Activated CD4-positive, CD25-positive, alpha-beta regulatory T cell treated with anti-CD3 and anti-CD28 coated beads, Interleukin-2, amount 50 U/mL, for 24 hours (primary cell): ENCODE results near the gene NUP188.
"Not testable (repeated sequence)": the region's sequence is repeated elsewhere in the genome, so short reads cannot be mapped to it uniquely, and the experiment has no call there.

Experiments
- ATAC-seq, 2 donors: fragments of 150-1000 bp; cut with Tn5 transposase; one replicate each; pipeline ENCODE4 v1.10.0; 2021; ENCODE audit warnings: mild to moderate bottlenecking in 1 of 2, moderate library complexity in 1 of 2

Gene NUP188

DNA sequence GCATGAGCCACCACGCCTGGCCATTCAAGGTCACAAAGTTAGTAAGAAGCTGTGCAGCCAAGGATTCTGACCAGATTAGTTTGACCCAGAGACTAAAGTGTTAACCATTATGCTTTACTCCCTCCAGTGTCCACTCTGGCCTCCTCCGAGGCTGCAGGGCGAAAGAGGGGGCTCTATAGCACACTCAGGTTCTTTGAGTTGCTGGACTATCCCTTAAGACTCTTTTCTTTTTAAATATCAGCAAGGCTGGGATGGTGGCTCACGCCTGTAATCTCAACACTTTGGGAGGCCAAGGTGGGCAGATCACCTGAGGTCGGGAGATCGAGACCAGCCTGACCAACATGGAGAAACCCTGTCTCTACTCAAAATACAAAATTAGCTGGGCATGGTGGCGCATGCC, 2.5 kb upstream of the NUP188 start:
- not testable (repeated sequence) for ATAC-seq

DNA sequence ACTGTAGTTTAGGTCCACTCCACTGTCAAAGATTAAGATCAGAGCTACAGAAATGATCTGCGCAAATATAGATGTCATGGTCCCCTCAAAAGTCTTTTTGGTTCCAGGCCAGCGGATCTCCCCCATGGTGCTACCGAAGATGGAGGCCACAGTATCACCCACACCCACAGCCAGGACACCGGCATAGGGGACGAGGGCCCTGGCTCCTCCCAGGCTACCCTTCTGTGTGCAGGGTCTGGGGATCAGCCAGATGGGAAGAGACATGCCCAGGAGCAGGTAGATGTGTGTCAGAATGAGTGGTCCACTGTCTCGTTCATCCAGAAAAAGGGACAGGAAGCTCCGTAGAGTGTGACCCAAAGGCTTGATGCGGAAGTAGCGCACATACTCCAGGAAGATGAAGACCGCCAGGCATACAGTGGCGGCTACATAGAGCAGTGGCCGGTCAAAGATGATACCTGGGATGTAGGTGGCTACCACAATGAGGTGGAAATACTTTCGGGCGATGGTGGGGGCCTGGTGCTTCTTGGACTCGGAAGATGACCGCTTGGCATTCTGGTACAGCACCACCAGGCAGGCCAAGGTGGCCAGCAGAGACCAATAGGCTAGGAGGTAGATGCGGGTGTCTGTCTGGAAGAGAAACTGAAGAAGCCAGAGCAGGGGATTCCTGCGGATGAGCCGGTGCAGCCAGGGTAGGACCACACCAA, 1.5 kb upstream of the NUP188 start:
- no peak for ATAC-seq

DNA sequence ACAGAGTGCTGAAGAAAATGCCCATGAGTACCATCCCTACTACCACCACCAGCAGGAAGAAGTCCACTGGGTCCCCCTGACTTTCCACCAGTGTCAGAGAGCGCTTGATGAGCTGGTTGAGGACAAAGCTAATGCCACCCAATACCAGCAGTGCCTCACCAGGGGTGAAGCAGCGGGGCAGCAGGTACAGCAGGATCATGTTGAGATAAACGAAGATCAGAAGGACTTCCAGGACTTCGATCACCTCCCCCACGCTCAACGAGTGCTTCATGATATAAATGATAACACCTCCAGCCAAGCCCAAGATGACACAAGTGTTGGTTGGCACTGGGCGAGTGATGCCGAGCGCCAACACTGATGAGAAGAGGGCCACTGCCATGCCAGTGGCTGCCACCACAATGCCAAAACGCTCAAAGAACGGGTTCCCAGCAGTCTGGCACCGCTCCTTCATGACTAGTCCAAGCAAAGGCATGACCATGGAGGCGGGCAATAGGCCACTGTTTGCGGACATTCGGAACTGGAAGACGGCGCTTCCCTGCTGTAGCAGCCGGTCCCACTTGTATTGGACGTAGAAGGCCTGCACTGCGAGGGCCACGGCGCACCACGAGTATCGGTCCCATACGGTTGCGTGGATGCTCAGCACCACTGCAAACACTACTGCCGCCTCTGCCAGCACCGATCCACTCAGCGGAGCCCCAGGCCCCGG, 775 bp upstream of the NUP188 start:
- ATAC-seq: peak; percentile 7 to 11

GRCh38 chr9:128947277-128947526, 297 bp upstream of the NUP188 start:
- no peak for ATAC-seq

GRCh38 chr9:128961403-128961802, 13.9 kb downstream of the NUP188 start:
- not testable (repeated sequence) for ATAC-seq

GRCh38 chr9:128969491-128969890, 22.0 kb downstream of the NUP188 start:
- no peak for ATAC-seq

DNA sequence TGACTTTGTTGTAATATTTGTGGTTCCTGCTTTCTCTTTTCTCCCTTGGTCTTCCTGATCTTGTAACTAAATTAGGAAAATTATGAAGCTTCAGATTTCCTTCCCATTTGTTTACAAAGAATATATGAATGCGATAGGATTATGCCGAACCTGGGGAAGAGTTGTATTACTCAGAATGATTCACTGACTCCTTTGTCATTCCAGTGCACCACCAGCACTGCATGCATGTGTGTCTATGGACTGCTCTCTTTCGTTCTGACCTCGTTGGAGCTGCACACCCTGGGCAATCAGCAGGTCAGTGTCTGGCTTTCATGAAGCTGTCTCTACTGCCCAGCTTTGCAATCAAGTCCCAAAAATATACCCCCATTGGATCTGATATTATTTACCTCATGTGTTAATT, 25.5 kb downstream of the NUP188 start:
- no peak for ATAC-seq

GRCh38 chr9:128979111-128979510, 31.6 kb downstream of the NUP188 start:
- no peak for ATAC-seq

DNA sequence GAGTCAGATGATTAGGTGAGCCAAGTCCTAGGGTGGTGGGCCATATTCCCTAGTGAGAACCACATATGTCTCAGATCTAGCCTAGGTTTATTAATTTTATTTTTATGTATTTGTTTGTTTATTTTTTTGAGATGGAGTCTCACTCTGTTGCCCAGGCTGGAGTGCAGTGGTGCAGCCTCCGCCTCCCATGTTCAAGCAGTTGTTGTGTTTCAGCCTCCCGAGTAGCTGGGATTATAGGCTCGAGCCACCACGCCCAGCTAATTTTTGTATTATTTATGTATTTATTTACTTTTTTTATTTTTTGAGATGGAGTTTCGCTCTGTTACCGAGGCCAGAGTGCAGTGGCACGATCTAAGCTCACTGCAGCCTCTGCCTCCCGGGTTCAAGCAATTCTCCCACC, 36.0 kb downstream of the NUP188 start:
- ATAC-seq: no peak

DNA sequence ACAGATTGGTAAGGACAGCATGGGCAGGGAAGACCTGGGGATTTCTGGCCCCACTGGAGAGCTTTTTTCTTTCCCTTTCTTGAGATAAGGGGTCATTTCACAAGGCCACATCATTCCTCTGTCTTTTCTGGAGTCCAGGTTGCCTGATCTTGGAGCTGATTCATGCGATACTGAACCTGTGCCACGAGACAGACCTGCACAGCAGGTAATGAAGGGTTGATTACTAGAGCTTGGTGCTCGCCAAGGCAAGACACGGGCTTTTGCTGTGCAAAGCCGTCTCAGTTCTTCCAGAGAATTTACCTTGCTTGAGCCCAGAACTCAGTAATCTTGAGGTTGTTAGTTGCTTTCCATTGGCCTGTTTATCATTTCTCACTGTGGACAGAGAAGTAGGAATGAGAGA, 39.2 kb downstream of the NUP188 start:
- ATAC-seq: no peak

- no peak for ATAC-seq
Observed at GRCh38 chr9:128987805-128988204, 40.3 kb downstream of the NUP188 start.

GRCh38 chr9:128992995-128993394, 45.5 kb downstream of the NUP188 start:
- no peak for ATAC-seq

GRCh38 chr9:128995791-128996190, 48.3 kb downstream of the NUP188 start:
- ATAC-seq: no peak

DNA sequence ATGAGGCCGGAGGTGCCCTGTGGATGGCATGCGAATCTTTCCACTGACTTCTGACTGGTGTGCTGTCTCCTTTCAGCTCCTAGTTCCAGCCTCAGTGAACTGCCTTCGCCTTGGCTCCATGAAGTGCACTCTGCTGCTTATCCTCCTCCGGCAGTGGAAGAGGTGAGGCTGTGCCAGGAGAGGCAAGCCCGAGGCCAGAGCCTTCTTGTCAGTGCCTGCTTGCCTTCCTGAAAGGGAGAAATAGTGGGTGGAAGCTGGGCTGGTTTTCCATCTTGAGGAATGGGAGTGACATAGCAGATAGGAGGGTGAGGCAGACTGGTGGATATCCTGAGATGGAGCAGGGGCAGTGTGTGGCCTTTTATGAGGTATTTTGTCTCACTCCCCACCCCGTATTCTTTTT, 51.0 kb downstream of the NUP188 start:
- ATAC-seq: no peak

GRCh38 chr9:128999581-129000206, 52.2 kb downstream of the NUP188 start:
- ATAC-seq: no peak

GRCh38 chr9:129001504-129002325, 54.2 kb downstream of the NUP188 start:
- no peak for ATAC-seq

DNA sequence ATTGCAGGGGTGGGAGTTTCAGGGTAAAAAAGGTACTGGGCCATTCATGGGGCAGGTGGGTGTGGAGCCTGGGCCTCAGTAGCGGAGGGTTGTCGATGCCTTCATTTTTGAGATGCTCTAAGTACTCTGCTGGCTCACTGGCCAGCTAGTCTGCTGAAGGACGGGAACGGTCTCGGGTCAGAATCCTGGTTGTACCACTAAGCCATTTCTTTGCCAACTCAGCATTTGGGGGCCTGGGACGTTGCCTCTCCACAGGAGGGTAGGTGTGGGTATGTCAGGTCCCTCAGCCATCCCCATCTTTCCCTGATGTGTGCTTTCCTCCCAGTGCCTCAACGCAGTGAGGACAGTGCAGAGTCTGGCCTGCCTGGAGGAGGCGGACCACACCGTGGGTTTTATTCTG, 55.5 kb downstream of the NUP188 start:
- no peak for ATAC-seq

- not testable (repeated sequence) for ATAC-seq
Observed at GRCh38 chr9:129004173-129004572, 56.7 kb downstream of the NUP188 start.

DNA sequence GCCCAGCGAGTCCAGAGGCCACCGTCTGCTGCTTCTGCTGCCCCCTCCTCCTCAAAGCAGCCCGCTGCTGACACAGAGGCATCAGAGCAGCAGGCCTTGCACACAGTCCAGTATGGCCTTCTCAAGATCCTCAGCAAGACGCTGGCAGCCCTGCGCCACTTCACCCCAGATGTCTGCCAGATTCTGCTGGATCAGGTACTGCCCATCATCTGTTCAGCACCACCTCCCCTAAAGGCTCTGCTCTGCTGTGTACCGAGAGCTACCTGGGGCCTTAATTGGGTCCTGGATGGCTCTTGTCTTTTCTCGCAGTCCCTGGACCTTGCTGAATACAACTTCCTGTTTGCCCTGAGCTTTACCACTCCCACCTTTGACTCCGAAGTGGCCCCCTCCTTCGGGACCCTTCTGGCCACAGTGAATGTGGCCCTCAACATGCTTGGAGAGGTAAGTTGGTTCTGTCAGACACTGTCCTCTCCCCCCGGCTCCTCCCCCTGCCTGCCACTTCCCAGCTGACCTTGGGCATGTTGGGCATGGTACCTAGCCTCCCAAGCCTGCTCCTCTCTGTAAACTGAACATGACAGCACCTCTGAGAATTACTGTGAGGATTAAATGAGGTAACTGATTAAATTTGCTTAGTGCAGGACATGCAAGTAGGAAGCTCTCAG, 58.0 kb downstream of the NUP188 start:
- ATAC-seq: no peak

DNA sequence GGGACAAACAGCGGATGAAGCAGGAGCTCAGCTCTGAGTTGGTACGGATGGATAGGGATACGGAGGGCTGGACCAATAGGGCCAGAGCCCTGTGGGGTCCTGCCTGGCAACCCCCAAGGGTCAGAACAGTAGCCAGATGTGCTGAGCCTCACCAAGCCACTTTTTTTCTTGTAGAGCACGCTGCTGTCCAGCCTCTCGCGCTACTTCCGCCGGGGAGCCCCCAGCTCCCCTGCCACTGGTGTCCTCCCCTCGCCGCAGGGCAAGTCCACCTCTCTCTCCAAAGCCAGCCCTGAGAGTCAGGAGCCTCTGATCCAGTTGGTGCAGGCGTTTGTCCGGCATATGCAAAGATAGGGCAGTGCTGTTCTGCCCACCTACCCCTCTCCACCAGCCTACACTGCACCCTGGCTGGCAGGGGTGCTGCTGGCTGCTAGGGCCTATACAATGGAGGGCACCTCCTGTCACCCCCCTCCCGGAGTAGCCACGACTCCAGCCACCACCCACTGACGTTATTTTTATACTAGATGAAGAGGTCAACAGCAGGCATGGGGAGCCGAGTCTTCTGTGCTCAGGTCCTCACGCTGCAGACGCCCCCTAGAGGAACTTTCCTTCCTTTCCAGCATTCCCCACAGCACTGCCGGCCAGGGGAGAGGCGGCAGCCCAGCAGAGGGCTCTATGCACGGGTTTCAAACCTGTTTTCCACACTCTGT, 59.0 kb downstream of the NUP188 start:
- peak; percentile 75 to 76 for ATAC-seq

DNA sequence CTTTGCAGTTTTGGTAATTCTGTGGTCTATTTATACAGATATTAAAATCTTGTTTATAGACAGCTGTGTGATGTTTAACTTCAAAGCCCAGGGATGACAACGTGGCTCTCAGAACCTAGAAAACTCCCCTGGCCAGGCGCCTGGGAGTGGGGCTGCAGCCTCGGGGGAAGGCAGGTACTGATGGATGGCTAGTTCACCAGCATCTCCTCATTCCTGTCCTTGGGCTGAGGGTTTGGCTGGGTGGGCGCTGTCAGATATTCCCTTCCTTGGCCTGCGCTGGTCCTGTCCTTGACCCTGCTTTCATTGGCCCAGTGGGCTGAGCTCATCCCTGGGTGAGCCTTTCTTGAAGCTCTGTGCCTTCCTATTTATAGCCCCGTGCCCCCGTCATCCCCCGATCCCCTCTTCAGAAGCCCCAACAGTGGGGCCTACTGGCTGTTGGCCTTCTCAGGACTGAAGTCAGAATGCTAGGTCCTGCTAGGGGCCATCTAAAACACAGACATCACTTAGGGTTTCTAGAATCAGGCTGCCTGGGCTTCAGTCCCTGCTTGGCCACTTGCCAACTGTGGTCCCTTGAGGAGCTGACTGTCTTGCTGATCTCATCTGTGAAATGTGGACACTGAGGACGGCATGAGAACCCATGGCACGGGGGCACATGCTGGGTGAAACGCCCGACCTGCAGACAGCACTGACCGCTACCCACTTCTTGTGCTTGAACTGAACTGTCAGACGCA, 59.7 kb downstream of the NUP188 start:
- ATAC-seq: no peak
